GM21381 (cell line): ENCODE results near the gene UPK3A.
"Not testable (repeated sequence)": the region's sequence is repeated elsewhere in the genome, so short reads cannot be mapped to it uniquely, and the experiment has no call there.

ENCODE experiments used
- ATAC-seq: cut with Tn5 transposase; IDR thresholded peaks from one replicate; pipeline ENCODE4 v1.9.1; 2021; ENCODE audit warnings: mild to moderate bottlenecking, moderate library complexity; ENCODE audit not compliant: unreplicated experiment

The UPK3A gene

GRCh38 chr22:45278125-45278524 lies 6.6 kb upstream of the UPK3A start:
- no peak for ATAC-seq

- ATAC-seq = no peak
Measured at GRCh38 chr22:45280587-45280980, 4.2 kb upstream of the UPK3A start.

GRCh38 chr22:45281010-45281409 lies 3.7 kb upstream of the UPK3A start:
- ATAC-seq = no peak

- ATAC-seq = no peak
Measured at GRCh38 chr22:45285263-45286058, 712 bp downstream of the UPK3A start.

- no peak for ATAC-seq
Measured at GRCh38 chr22:45286854-45287551, 2.3 kb downstream of the UPK3A start.

GRCh38 chr22:45290410-45290936 lies 5.7 kb downstream of the UPK3A start:
- no peak for ATAC-seq

GRCh38 chr22:45291061-45291930 lies 6.5 kb downstream of the UPK3A start:
- no peak for ATAC-seq

- no peak for ATAC-seq
Measured at GRCh38 chr22:45291931-45292290, 7.2 kb downstream of the UPK3A start.

GRCh38 chr22:45292731-45293442 lies 8.1 kb downstream of the UPK3A start:
- ATAC-seq = no peak

- ATAC-seq = no peak
Measured at GRCh38 chr22:45294030-45294429, 9.3 kb downstream of the UPK3A start.

GRCh38 chr22:45295004-45295403 lies 10.3 kb downstream of the UPK3A start:
- ATAC-seq = not testable (repeated sequence)

GRCh38 chr22:45295492-45295891 lies 10.7 kb downstream of the UPK3A start:
- ATAC-seq = no peak

- ATAC-seq = no peak
Measured at GRCh38 chr22:45296628-45297297, 12.0 kb downstream of the UPK3A start.

GRCh38 chr22:45298934-45299505 lies 14.3 kb downstream of the UPK3A start:
- ATAC-seq = no peak

GRCh38 chr22:45302751-45303150 lies 18.0 kb downstream of the UPK3A start:
- no peak for ATAC-seq

GRCh38 chr22:45303181-45303580 lies 18.4 kb downstream of the UPK3A start:
- no peak for ATAC-seq

GRCh38 chr22:45304971-45305370 lies 20.2 kb downstream of the UPK3A start:
- ATAC-seq = no peak

- no peak for ATAC-seq
Measured at GRCh38 chr22:45305456-45306075, 20.8 kb downstream of the UPK3A start.

GRCh38 chr22:45306139-45306538 lies 21.4 kb downstream of the UPK3A start:
- no peak for ATAC-seq
